Measurements from ENCODE around the gene CREM.
"Not testable (repeated sequence)": the region's sequence is repeated elsewhere in the genome, so short reads cannot be mapped to it uniquely, and the experiment has no call there.

The CREM gene

DNA sequence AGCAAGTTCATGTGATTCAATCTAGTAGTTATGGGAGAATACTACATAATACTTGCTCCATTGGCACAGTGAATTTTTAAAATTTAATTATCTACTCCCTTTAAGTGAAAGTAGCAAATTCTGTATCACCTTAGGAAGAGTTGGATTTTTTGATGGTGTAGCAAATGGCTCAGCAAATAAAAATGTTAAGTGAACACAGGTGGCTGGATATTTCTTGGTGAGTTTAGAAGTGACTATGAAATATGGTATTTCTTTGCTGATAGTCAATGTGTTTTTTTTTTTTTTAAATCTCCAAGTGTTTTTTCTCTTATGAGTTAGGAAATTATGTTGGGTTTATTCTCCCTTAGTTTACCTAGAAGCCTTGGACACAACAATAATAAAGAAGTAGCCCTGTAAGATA, 67.8 kb downstream of the CREM start:
- no peak for DNase-seq (ENCODE audit: low read depth in 2 of 2)

DNA sequence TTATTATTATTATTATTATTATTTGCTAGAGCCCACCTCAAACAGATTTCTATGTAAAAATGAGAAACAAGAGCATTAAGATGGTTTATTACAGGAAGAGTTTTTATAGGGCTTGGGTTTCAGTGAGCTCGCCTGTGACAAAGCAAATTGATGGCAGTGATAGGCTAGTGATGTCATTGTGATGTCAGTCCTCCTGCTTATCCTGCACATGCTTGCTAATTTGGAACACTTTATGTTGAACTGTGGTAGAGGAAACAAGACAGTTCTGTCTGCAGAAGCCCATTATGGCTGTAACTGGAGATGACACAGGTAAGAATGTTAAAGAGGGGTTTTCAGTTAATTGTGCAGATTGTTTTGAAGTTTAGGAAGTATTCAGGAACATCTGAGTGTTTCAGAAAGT, 68.3 kb downstream of the CREM start:
- DNase-seq (ENCODE audit: low read depth in 2 of 2), result no peak

DNA sequence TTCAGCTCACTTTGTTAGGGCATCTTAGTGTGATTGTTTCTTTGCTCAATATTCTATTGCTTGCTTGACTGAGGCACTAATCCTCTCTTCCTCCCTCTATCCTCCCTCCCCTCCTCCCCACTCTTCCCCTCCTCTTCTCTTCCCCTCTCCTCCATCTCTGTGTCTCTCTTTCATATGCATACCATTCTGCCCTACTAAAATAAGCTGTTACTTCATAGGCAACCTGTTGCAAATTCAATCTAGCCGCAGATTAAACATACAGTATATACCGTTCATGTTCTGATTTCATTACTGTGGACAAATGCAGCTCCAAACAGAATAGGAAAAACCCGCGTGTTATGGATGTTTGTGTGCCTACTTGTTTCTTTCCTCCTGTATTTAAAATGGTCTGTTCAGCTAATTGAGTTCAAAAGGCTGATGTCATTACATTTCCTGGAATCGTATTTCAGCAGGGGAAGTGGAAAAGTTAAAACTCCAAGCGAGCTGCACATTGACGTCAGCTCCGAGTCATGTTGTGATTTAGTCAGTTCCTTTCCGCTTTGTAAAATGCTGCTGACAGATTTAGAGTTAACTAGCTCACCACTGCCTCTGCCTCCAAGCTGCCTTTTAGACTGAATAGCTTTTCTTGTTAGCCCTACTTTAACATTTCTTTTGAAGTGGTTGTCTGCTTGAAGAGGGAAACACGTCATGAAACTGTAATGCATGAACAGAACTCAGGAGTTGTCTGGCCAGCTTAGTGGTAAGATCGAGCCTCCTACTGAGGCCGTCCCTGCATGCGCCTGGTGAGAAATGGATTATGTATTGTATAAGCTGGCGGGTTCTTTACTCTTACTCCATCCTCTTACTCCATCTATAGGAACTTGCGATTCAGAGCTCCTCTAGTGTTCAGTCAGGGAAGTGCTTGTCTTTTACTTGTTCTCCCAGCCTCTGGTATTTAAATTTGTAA, 69.0 kb downstream of the CREM start:
- peak; percentile 73 to 74 for DNase-seq (ENCODE audit: low read depth in 2 of 2)

DNA sequence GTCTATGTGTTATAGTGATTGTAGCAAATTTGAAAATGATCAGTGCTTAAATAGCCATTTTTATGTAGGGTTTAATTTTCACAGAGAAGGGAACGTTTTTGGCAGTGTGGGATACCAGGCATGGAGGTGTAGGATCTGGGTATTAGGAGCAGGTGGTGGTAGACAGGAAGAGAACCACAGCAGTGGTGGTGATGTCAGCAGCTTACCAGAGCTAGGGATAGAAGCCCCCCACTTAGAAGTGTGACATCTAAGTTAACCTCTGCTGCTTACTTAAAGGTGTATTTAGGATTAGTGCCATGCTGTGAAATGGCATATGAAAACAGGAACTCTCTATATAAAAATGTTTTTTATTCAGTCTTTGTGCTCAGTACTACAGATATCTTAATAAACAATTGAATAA, 73.8 kb downstream of the CREM start:
- DNase-seq (ENCODE audit: low read depth in 2 of 2), result no peak

DNA sequence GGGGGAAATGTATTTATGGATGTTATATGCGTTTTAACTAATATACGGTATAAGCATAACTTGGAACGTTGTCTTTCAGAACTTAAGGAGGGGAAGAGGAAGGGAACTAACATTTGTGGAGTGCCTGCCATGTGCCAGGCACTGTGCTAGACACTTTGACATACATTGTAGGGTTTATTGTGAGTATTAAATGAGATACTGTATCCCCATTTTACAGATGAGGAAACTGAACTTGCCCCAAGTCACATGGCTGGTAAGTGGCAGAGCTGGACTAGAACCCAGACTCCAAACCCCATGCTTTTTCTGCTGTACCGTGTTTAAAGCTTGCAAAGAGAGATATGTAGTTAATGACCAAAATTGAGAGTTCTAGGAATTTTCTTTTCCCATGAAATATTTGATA, 74.6 kb downstream of the CREM start:
- DNase-seq (ENCODE audit: low read depth in 2 of 2), result no peak

DNA sequence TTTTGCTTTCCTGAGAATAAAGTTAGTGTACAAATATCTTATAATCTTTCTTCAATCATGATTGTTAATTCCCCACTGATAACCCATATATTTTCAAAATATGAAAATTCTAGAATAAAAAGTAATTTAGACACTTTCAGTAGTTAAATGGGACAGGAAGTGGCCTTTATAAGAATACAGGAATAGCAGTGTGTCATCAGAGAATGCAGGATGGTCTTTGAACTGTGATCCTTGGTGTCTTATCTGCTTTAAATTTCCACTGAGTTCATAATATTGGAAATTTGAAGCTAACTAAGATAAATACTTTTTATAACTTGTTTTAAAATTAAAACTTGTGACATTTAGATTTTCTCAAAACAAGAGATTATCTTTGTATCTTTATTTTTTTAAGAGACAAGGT, 75.4 kb downstream of the CREM start:
- DNase-seq (ENCODE audit: low read depth in 2 of 2), result no peak

DNA sequence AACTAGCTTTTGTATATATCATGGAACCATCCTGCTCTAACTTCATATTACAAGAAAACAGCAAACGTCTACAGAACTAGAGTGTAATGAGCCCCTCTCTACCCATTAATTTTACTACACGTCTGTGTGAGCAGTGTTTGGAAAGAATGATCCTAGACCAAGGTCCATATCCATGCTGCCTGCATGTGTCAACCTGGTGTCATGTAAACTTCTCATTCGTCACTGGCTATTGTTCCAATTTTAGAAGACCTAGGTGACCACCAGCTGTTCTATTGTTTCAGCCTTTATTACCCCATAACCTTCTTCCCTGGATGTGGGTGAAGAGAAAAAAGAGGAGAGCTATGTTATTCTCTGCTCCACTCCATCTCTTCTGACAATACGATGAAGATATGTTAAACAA, 77.1 kb downstream of the CREM start:
- DNase-seq (ENCODE audit: low read depth in 2 of 2), result no peak

DNA sequence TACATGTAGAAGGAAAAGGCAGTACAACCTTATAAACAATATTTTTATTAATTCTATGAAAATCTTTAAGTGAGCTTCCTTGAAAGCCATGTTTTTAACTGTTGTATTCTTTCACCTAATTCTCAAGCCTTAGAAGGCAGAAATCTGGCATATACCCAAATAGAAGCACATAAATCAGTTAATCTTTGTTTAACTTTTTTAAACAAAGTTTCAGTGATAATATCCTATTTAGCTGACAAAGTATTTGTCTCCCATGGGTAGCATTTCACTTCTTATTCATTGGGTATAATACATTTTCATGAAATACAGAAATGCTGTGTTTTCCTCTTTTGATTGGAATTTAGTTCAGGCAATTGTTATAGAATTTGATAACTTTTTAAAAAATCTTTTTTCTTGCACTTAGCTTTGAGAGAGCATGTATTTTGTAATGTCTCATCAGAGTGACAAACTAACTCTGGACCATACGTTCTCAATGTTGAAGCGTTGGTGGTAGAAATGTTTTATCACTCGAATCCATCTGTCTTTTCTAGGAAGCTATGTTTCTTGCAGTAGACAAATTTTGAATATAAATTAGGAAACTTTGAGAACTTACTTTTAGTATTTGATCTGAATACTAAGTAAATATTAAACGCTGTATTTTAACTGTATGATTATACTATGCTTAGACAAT, 78.1 kb downstream of the CREM start:
- no peak for DNase-seq (ENCODE audit: low read depth in 2 of 2)

DNA sequence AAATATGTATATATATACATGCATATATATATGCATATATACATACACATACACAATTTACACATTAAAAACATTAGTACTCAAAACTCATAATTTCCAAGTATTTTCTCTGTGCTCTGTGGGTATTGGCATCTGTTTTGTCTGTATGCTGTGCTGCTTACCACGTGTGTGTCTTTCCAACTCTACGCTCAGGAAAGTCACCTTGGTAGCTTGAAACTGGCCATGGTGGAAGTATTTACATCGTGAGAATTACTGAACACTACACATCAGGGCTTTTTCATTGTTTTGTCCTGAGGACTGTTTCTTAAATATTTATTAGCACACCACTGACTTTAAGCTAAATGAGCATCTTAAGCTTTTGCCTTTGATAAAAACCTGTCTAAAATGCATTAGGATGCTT, 79.6 kb downstream of the CREM start:
- DNase-seq (ENCODE audit: low read depth in 2 of 2), result no peak

DNA sequence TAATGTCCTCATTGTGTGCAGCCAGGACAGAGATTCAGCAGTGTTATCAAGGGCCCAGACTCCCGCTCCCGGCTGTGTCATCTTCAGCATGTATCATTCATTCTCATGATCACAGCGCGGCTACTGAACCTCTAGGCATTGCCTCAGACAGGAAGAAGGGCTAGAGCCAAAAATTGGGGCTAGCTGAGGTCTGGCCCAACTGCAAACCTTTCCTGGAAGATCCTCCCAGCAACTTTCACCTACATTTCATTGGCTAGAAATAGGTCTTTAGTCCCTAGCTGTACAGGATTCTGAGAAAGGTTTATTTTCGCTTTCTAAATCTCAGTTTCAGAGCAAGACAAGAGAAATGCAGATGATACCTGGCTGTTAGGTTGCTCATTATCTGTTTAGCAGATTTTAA, 81.9 kb downstream of the CREM start:
- peak; percentile 23 to 30 for DNase-seq (ENCODE audit: low read depth in 2 of 2)

DNA sequence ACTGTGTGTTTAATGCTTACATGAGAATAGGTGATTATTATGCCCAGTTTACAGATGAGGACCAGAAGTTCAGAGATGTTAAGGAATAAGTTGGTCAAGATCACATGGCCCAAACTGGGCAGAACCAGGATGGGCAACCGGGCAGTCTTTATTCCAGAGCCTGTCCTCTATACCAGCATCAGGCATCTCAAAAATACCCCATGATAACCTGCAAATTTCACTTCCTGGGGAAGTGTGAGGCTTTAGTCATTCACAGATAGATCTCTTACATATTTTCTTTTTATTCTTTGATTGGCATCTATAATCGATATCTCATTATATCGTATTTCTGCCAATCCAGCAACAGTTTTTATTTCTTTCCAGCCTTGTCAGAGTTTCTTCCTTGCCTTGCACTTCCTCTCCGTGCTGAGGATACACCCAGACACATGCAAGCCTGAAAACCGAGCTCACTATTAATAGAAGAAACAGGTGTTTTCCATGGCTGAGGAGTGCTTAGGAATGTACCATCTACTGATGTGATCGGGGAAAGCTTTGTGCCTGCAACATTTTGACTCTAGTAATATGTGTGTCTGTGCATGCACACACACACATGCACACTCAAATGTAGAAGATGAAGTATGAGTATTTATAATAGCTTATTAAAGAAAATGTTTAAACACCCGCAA, 82.4 kb downstream of the CREM start:
- no peak for DNase-seq (ENCODE audit: low read depth in 2 of 2)

DNA sequence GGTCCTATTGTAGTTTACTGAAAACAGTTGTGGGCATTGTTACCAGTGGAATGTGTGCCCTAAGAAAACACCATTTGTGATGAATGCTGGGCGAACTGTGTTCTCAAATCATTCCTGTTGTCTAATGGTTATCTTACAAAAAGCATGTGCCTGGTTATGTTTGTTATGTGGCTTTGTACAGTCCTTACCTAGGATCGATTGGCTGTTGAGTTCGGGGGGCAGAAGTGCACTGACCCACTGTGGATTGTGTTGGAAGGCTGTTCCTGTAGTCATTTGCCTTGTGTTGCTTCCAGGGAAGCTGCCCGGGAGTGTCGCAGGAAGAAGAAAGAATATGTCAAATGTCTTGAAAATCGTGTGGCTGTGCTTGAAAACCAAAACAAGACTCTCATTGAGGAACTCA, 84.3 kb downstream of the CREM start:
- DNase-seq (ENCODE audit: low read depth in 2 of 2), result no peak

DNA sequence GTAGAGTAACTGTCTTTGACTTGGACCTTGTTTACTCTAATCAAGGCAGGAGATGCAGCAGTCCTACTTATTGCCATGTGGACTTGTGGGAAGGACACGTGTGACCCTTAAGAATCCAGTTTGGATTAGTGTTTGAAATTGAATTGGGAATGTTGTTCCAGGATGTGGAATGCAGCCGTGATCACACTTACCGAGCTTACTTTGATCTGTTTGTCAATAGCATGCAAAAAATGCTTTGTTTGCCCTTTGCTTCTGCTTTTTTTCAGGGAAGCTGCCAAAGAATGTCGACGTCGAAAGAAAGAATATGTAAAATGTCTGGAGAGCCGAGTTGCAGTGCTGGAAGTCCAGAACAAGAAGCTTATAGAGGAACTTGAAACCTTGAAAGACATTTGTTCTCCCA, 84.7 kb downstream of the CREM start:
- DNase-seq (ENCODE audit: low read depth in 2 of 2), result no peak

DNA sequence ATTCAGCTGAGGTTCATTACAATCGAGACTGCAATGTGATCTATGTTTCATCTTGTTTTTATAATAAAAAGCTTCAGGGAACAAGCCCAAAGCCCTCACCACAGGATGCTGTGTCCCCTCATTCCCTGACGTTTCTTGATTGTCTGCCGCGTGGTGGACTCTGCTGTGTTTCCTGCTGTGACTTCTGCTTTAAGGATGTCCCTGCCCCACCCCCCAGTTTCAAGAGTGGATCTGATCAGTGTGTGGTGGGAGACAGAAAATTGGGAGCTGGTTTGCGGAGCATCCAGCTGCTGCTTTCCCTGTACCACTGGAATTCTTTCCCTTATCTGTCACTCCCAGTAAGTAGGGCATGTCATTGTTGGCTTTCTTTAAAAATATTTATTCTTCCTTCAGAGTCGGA, 86.2 kb downstream of the CREM start:
- DNase-seq (ENCODE audit: low read depth in 2 of 2), result no peak

DNA sequence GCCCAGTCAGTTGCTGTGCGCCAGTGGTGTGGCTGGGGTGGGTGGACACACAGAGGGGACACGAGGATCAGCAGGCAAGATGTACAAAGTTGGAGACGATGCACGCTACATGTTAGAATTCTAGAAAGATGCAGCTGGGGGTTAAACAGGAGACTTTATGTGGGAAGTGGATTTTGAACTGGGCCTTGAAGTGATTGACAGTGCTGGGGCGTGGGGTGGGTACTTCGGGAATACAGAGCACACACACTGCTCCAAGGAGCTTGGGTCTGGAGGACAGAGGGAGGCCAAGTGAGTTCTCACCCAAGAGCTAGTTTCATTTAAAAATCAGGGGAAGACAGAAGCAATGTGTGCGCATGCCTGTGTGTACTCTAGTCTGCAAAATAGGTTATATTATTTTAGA, 87.1 kb downstream of the CREM start:
- no peak for DNase-seq (ENCODE audit: low read depth in 2 of 2)

DNA sequence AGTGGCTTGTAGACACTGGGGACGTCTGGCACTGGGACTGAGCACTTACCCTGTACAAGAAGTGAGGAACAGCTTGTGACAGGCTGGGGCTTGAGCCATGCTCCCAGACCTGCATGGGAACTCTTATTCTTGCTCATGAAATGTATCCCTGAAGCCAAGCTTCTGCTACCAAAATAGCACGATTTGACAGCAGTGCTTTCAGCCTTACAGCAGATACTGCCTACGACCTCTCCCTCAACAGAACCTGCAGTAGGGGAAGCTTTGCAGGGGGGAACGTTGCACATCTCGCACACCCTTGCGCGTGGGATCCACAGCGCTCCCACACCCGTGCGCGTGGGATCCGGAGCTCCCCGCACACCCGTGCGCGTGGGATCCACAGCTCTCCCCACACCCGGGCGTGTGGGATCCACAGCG, 88.0 kb downstream of the CREM start:
- DNase-seq (ENCODE audit: low read depth in 2 of 2), result no peak

DNA sequence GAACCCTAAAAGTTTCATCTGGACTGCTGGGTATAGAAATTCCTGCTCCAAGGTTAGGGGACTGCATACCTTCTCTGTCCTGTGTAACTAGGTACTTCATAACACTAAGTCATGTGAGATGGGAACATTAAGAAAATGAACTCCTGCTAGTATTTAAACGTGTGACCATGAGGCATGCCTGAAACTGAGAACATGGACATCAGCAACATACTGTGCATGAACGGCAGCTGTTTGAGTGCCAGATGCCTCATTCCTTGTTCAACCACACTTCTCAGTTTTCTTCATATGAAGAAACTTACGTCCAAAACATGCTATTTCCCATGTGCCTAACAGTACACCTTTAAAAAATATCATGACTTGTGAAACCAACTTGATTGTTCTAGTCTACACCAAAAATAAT, 88.5 kb downstream of the CREM start:
- no peak for DNase-seq (ENCODE audit: low read depth in 2 of 2)

DNA sequence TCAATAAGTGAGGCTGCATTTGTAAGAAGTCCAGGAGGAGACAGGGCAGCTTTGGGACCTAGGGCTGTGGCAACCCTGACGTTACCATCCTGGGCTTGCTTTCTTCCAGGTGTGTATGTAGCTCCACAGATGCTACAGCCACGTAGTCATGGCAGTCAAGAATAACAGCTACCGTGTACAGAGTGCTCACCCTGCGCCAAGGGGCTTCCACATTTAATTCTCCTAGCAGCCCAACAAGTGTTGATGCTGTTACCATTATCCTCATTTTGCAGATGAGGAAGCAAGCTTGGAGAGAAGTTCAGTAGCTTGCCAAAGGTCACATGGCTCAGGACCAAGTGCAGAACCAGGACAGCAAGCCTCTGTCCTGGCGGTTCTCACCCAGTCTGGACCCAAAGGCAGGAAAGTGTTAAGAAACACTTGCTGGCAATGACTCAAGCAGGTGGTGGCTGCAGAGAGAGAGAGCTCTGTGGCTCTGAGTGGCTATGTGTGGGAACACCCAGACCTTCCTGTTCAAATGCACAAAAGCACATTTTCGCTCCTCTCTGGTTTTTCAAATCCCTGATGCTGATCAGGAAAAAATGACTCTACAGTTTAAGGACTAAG, 89.8 kb downstream of the CREM start:
- peak in 1 of 2 donors; percentile 36 for DNase-seq (ENCODE audit: low read depth in 2 of 2)

DNA sequence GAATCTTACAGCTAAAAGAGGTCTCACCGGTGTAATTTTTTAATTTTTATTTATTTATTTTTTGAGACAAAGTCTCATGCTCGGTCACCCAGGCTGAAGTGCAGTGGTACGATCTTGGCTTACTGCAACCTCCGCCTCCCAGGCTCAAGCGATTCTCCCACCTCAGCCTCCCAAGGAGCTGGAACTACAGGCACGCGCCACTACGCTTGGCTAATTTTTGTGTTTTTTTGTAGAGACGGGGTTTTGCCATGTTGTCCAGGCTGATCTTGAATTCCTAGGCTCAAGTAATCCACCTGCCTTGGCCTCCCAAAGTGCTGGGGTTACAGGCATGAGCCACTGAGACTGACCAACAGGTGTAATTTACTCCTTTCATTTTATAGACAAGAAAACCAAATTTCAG, 90.3 kb downstream of the CREM start:
- not testable (repeated sequence) for DNase-seq (ENCODE audit: low read depth in 2 of 2)

DNA sequence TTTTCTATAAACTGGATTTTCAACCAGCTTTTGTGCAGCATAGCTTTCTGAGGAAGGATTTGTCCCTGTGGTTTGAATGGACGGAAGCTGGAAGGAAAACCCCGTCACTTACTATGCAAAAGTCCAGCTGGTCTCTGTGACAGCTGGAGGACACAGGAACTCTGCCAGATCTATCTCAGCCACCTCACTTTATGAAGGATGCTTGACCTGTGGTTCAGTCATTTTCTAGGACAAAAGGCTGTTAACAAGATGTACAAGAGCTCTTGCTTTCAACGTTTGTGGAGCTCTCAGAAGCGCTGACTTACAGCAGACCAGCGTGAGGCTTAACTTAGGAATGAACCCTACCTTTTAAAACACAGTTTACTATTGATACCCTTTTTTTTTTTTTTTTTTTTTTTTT, 90.8 kb downstream of the CREM start:
- DNase-seq (ENCODE audit: low read depth in 2 of 2), result no peak

DNA sequence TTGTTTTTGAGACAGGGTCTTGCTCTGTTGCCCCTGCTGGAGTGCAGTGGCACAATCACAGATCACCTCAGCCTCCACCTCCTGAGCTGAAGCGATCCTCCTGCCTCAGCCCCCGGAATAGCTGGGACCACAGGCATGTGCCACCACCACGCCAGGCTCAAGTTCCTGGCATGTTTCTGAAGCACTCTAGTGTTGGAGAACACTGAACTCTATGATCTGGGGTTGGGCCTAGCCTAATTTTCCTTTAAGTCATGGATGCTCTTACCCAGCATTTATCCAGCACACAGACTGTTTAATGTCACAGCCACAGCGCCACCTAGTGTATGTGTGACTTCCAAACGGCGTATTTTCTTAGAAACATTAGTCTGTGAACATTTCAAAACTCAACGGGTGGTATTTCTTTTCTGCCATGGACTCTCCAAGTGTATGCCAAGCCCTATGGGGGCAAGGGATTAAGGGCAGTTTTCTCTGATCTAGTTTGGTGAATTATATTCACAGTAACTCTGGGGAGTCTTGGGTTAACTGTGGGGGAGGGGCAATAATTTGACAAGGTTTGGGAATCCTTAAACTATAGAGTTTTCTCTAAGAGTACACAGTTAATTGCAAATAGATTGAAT, 91.8 kb downstream of the CREM start:
- DNase-seq (ENCODE audit: low read depth in 2 of 2), result peak; percentile 77 to 82

DNA sequence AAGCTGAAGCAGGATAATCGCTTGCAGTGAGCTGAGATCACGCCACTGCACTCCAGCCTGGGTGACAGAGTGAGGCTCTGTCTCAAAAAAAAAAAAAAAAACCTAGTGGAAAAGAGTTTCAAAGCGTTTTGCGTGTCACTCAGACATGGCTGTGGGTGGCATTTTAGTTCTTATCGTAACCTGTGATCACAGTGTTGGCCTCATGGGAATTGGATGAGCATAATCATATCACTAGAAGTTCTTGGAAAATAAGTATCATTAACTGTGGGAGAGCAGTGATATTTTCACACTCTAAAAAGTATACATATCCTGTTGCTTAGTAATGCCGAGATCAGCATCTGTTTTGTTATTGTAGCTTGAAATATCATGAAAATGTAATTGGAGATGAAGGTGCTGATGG, 92.6 kb downstream of the CREM start:
- peak in 1 of 2 donors; percentile 15 for DNase-seq (ENCODE audit: low read depth in 2 of 2)
